ENCODE results near the gene MAPRE3. TPM values are rescaled to one million over a fixed set of nuclear protein-coding genes. Genes with fewer than 3 reads are reported as not detected.

MAPRE3 gene
- total RNA-seq, 1 donor from 2014 or later: 27.0 TPM

- Histone ChIP-seq H3K4me2 (ENCODE audit: low read length) (no peak overlapping the region), H4K20me1 (ENCODE audit: insufficient read depth, low read length) (peaks cover 64% of the 10 kb centered on the region)
Measured at GRCh38 chr2:26975656-26976055, 5.2 kb downstream of the MAPRE3 start.

DNA sequence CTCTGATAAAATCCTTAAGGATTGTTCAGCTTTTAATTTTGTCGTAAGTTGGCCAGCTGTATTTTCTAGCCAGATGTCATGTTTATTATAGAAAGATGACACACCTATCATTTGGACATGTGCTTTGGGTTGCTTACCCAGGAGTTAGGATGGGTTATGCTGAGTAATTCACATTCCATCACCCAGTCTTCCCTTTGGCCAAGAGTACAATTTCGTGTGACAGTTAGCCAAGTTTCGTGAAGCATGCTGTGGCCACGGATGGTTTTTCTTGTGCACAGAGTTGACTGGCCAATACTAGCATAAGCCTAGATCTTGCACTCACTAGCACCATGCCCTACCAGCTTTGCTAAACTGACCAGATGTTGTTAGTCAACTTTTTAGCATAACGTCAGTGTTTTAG, 5.8 kb downstream of the MAPRE3 start:
- Mint-ChIP-seq H3K27ac (ENCODE audit: unreplicated experiment) (no peak overlapping the region), H3K27me3 (ENCODE audit: low read depth, unreplicated experiment) (no peaks in the 10 kb centered on the region), H3K9me3 (ENCODE audit: unreplicated experiment) (peaks cover 1% of the 10 kb centered on the region), H3K36me3 (ENCODE audit: low read depth, unreplicated experiment) (peaks cover 5% of the 10 kb centered on the region), H3K4me3 (ENCODE audit: unreplicated experiment) (no peak overlapping the region), H3K4me1 (ENCODE audit: low read depth, unreplicated experiment) (peaks cover 41% of the 10 kb centered on the region)
- Histone ChIP-seq H3K27me3 (ENCODE audit: insufficient read depth, low read length) (no peaks in the 10 kb centered on the region), H3K27ac (ENCODE audit: low read depth, low read length) (no peak overlapping the region), H3K4me1 (ENCODE audit: insufficient read depth, low read length) (peaks cover 11% of the 10 kb centered on the region), H3K9me3 (ENCODE audit: insufficient read depth, low read depth, low read length) (no peaks in the 10 kb centered on the region), H3K9ac (ENCODE audit: low read length) (no peak overlapping the region), H3K4me3 (ENCODE audit: insufficient read depth, low read depth, low read length) (no peak overlapping the region), H2AFZ (ENCODE audit: low read depth, low read length) (no peak overlapping the region), H3K36me3 (ENCODE audit: insufficient read depth, low read length) (no peaks in the 10 kb centered on the region), H3K79me2 (ENCODE audit: insufficient read depth, low read length) (peaks cover 3% of the 10 kb centered on the region), H3K4me2 (ENCODE audit: low read length) (no peak overlapping the region), H4K20me1 (ENCODE audit: insufficient read depth, low read length) (peaks cover 65% of the 10 kb centered on the region)
- DNase-seq (ENCODE audit: low read depth): peak; percentile 71
- peak; percentile 68 for FAIRE-seq
- no peak for TF ChIP-seq EZH2 (IDR thresholded peaks at IDR 0.05; ENCODE audit: insufficient read depth, low read length)
- TF ChIP-seq, protein P1, sequence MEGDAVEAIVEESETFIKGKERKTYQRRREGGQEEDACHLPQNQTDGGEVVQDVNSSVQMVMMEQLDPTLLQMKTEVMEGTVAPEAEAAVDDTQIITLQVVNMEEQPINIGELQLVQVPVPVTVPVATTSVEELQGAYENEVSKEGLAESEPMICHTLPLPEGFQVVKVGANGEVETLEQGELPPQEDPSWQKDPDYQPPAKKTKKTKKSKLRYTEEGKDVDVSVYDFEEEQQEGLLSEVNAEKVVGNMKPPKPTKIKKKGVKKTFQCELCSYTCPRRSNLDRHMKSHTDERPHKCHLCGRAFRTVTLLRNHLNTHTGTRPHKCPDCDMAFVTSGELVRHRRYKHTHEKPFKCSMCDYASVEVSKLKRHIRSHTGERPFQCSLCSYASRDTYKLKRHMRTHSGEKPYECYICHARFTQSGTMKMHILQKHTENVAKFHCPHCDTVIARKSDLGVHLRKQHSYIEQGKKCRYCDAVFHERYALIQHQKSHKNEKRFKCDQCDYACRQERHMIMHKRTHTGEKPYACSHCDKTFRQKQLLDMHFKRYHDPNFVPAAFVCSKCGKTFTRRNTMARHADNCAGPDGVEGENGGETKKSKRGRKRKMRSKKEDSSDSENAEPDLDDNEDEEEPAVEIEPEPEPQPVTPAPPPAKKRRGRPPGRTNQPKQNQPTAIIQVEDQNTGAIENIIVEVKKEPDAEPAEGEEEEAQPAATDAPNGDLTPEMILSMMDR (IDR thresholded peaks at IDR 0.05; ENCODE audit: insufficient read depth, low read depth, low read length): no peak

More at GRCh38 chr2:26975656-26976055, 5.2 kb downstream of the MAPRE3 start:
- Histone ChIP-seq H2AFZ (ENCODE audit: low read depth, low read length) (no peak overlapping the region), H3K79me2 (ENCODE audit: insufficient read depth, low read length) (peaks cover 3% of the 10 kb centered on the region), H3K9ac (ENCODE audit: low read length) (no peak overlapping the region), H3K27me3 (ENCODE audit: insufficient read depth, low read length) (no peaks in the 10 kb centered on the region), H3K36me3 (ENCODE audit: insufficient read depth, low read length) (no peaks in the 10 kb centered on the region), H3K9me3 (ENCODE audit: insufficient read depth, low read depth, low read length) (no peaks in the 10 kb centered on the region), H3K4me1 (ENCODE audit: insufficient read depth, low read length) (peaks cover 13% of the 10 kb centered on the region), H3K4me3 (ENCODE audit: insufficient read depth, low read depth, low read length) (no peak overlapping the region), H3K27ac (ENCODE audit: low read depth, low read length) (no peak overlapping the region)
- FAIRE-seq (no peak), DNase-seq (ENCODE audit: low read depth) (no peak)
- Mint-ChIP-seq H3K4me1 (ENCODE audit: low read depth, unreplicated experiment) (peaks cover 38% of the 10 kb centered on the region), H3K27me3 (ENCODE audit: low read depth, unreplicated experiment) (no peaks in the 10 kb centered on the region), H3K9me3 (ENCODE audit: unreplicated experiment) (peaks cover 2% of the 10 kb centered on the region), H3K4me3 (ENCODE audit: unreplicated experiment) (no peak overlapping the region), H3K36me3 (ENCODE audit: low read depth, unreplicated experiment) (peaks cover 4% of the 10 kb centered on the region), H3K27ac (ENCODE audit: unreplicated experiment) (no peak overlapping the region)
- no peak for TF ChIP-seq EZH2 (IDR thresholded peaks at IDR 0.05; ENCODE audit: insufficient read depth, low read length)
- TF ChIP-seq, protein P1 (IDR thresholded peaks at IDR 0.05; ENCODE audit: insufficient read depth, low read depth, low read length): no peak

DNA sequence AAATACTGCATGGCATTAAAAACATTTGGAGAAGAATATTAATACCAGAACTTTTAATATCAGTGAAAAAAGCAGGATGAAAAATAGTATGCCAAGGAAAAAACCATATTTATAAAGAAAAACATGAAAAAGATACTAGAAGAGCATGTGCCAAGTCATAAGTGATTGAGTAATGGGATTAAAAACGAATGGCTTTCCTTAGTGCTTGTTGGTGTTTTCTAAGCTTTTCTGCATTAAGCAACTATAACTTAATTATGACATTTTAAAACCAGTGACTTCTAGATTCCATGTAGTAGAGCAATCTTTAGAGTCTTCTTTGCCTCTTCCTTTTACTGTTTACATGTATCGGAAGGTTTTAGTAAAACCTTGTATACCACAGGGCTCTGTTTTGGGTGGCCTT, 6.6 kb downstream of the MAPRE3 start:
- no peak overlapping the region for H3K9ac ChIP-seq (ENCODE audit: low read length)
- TF ChIP-seq EZH2 (IDR thresholded peaks at IDR 0.05; ENCODE audit: insufficient read depth, low read length): no peak
- TF ChIP-seq, protein P1 (IDR thresholded peaks at IDR 0.05; ENCODE audit: insufficient read depth, low read depth, low read length): no peak
- Mint-ChIP-seq H3K36me3 (ENCODE audit: low read depth, unreplicated experiment) (peaks cover 9% of the 10 kb centered on the region), H3K4me1 (ENCODE audit: low read depth, unreplicated experiment) (peaks cover 39% of the 10 kb centered on the region), H3K9me3 (ENCODE audit: unreplicated experiment) (no peaks in the 10 kb centered on the region), H3K27ac (ENCODE audit: unreplicated experiment) (no peak overlapping the region), H3K4me3 (ENCODE audit: unreplicated experiment) (no peak overlapping the region), H3K27me3 (ENCODE audit: low read depth, unreplicated experiment) (no peaks in the 10 kb centered on the region)
- no peak overlapping the region for H2AFZ ChIP-seq (ENCODE audit: low read depth, low read length)
- H3K4me3 ChIP-seq (ENCODE audit: insufficient read depth, low read depth, low read length): no peak overlapping the region
- no peak overlapping the region for H3K27ac ChIP-seq (ENCODE audit: low read depth, low read length)
- no peaks in the 10 kb centered on the region for H3K36me3 ChIP-seq (ENCODE audit: insufficient read depth, low read length)
- H3K27me3 ChIP-seq (ENCODE audit: insufficient read depth, low read length): no peaks in the 10 kb centered on the region
- FAIRE-seq (no peak), DNase-seq (ENCODE audit: low read depth) (no peak)
- H3K4me2 ChIP-seq (ENCODE audit: low read length): no peak overlapping the region
- H3K79me2 ChIP-seq (ENCODE audit: insufficient read depth, low read length): peaks cover 3% of the 10 kb centered on the region
- H3K4me1 ChIP-seq (ENCODE audit: insufficient read depth, low read length): peaks cover 7% of the 10 kb centered on the region
- no peaks in the 10 kb centered on the region for H3K9me3 ChIP-seq (ENCODE audit: insufficient read depth, low read depth, low read length)
- peaks cover 64% of the 10 kb centered on the region for H4K20me1 ChIP-seq (ENCODE audit: insufficient read depth, low read length)
